ACC112 (cell line): Measurements from ENCODE around the gene C14orf93.

Experiments
- H2AFZ ChIP-seq: fragments of 200-600 bp; sonication (generic); one replicate; pipeline ENCODE4 v1.6.0; 2017; ENCODE audit warnings: antibody characterized with exemption, low read length; ENCODE audit not compliant: unreplicated experiment
- H3K27ac ChIP-seq: fragments of 200-600 bp; sonication (generic); 2 replicates; pipeline ENCODE4 v1.5.1; 2014; ENCODE audit warnings: low read depth, mild to moderate bottlenecking, antibody characterized with exemption, low read length, moderate library complexity
- H3K27me3 ChIP-seq: fragments of 200-600 bp; sonication (generic); 2 replicates; pipeline ENCODE4 v1.6.1; 2014; ENCODE audit warnings: mild to moderate bottlenecking, antibody characterized with exemption, low read length, moderate library complexity, mixed read lengths; ENCODE audit not compliant: insufficient read depth
- H3K36me3 ChIP-seq: fragments of 200-600 bp; sonication (generic); 2 replicates; pipeline ENCODE4 v1.6.1; 2016; ENCODE audit warnings: mild to moderate bottlenecking, antibody characterized with exemption, low read length, moderate library complexity, mixed read lengths; ENCODE audit not compliant: insufficient read depth
- H3K4me1 ChIP-seq: fragments of 200-600 bp; sonication (generic); one replicate; pipeline ENCODE4 v1.6.1; 2016; ENCODE audit warnings: low read length, mixed read lengths; ENCODE audit not compliant: insufficient read depth, unreplicated experiment, control insufficient read depth
- H3K4me3 ChIP-seq: fragments of 200-600 bp; sonication (generic); 2 replicates; pipeline ENCODE4 v1.5.1; 2014; ENCODE audit warnings: mild to moderate bottlenecking, low read depth, low read length
- H3K79me2 ChIP-seq: fragments of 200-600 bp; sonication (generic); one replicate; pipeline ENCODE4 v1.6.0; 2016; ENCODE audit warnings: low read length; ENCODE audit not compliant: control insufficient read depth, unreplicated experiment, insufficient read depth

C14orf93 gene

GRCh38 chr14:22978981-22979671 lies 30.8 kb downstream of the C14orf93 start:
- H3K36me3 ChIP-seq, result no peaks in the 10 kb centered on the region
- peaks cover 59% of the 10 kb centered on the region for H3K79me2 ChIP-seq
- H3K27ac ChIP-seq, result peak overlapping the region; percentile 79
- no peak overlapping the region for H2AFZ ChIP-seq
- H3K4me1 ChIP-seq, result peaks cover 54% of the 10 kb centered on the region
- no peaks in the 10 kb centered on the region for H3K27me3 ChIP-seq
- peak overlapping the region; percentile 85 for H3K4me3 ChIP-seq

- H2AFZ ChIP-seq, result no peak overlapping the region
- peaks cover 60% of the 10 kb centered on the region for H3K4me1 ChIP-seq
- H3K27ac ChIP-seq, result peak overlapping the region; percentile 79
- H3K79me2 ChIP-seq, result peaks cover 59% of the 10 kb centered on the region
- no peaks in the 10 kb centered on the region; the same call in 1 of the 2 replicates for H3K36me3 ChIP-seq
- peak overlapping the region; percentile 85 for H3K4me3 ChIP-seq
- no peaks in the 10 kb centered on the region for H3K27me3 ChIP-seq
Measured at GRCh38 chr14:22978487-22978837, 31.5 kb downstream of the C14orf93 start.

- peak overlapping the region; percentile 85 for H3K4me3 ChIP-seq
- H3K27me3 ChIP-seq, result no peaks in the 10 kb centered on the region
- H3K4me1 ChIP-seq, result peaks cover 63% of the 10 kb centered on the region
- peak overlapping the region; percentile 79 for H3K27ac ChIP-seq
- peaks cover 3% of the 10 kb centered on the region; the same call in 1 of the 2 replicates for H3K36me3 ChIP-seq
- H2AFZ ChIP-seq, result no peak overlapping the region
- peaks cover 56% of the 10 kb centered on the region for H3K79me2 ChIP-seq
Measured at GRCh38 chr14:22977684-22978486, 32.1 kb downstream of the C14orf93 start.

GRCh38 chr14:22977434-22977683 lies 32.6 kb downstream of the C14orf93 start:
- Histone ChIP-seq H3K36me3 (peaks cover 9% of the 10 kb centered on the region; the same call in 1 of the 2 replicates), H2AFZ (no peak overlapping the region), H3K27ac (peak overlapping the region; percentile 79), H3K79me2 (peaks cover 56% of the 10 kb centered on the region), H3K27me3 (no peaks in the 10 kb centered on the region), H3K4me3 (peak overlapping the region; percentile 29), H3K4me1 (peaks cover 63% of the 10 kb centered on the region)

- Histone ChIP-seq H3K27ac (peak overlapping the region; percentile 79), H2AFZ (no peak overlapping the region), H3K4me3 (peak overlapping the region; percentile 29), H3K79me2 (peaks cover 50% of the 10 kb centered on the region), H3K4me1 (peaks cover 63% of the 10 kb centered on the region), H3K27me3 (no peaks in the 10 kb centered on the region), H3K36me3 (peaks cover 12% of the 10 kb centered on the region; the same call in 1 of the 2 replicates)
Measured at GRCh38 chr14:22976620-22977433, 33.1 kb downstream of the C14orf93 start.

- peaks cover 20% of the 10 kb centered on the region; the same call in 1 of the 2 replicates for H3K36me3 ChIP-seq
- H2AFZ ChIP-seq, result no peak overlapping the region
- 0 out of 2 replicates have a peak overlapping the region, but pooled peaks have one; percentile 16 for H3K4me3 ChIP-seq
- peaks cover 61% of the 10 kb centered on the region for H3K4me1 ChIP-seq
- H3K27me3 ChIP-seq, result no peaks in the 10 kb centered on the region
- peaks cover 31% of the 10 kb centered on the region for H3K79me2 ChIP-seq
- peak overlapping the region; percentile 84 for H3K27ac ChIP-seq
Measured at GRCh38 chr14:22974530-22975313, 35.2 kb downstream of the C14orf93 start.

GRCh38 chr14:22973217-22974032 lies 36.5 kb downstream of the C14orf93 start:
- peaks cover 23% of the 10 kb centered on the region; the same call in 1 of the 2 replicates for H3K36me3 ChIP-seq
- H3K4me1 ChIP-seq, result peaks cover 48% of the 10 kb centered on the region
- no peaks in the 10 kb centered on the region for H3K27me3 ChIP-seq
- no peak overlapping the region for H3K4me3 ChIP-seq
- peak overlapping the region; percentile 84 for H3K27ac ChIP-seq
- H2AFZ ChIP-seq, result no peak overlapping the region
- peaks cover 18% of the 10 kb centered on the region for H3K79me2 ChIP-seq

- no peak overlapping the region for H3K4me3 ChIP-seq
- peaks cover 23% of the 10 kb centered on the region; the same call in 1 of the 2 replicates for H3K36me3 ChIP-seq
- no peak overlapping the region for H3K27ac ChIP-seq
- H3K4me1 ChIP-seq, result peaks cover 38% of the 10 kb centered on the region
- H2AFZ ChIP-seq, result no peak overlapping the region
- peaks cover 13% of the 10 kb centered on the region for H3K79me2 ChIP-seq
- H3K27me3 ChIP-seq, result no peaks in the 10 kb centered on the region
Measured at GRCh38 chr14:22972313-22972930, 37.5 kb downstream of the C14orf93 start.

- H3K4me1 ChIP-seq, result peaks cover 25% of the 10 kb centered on the region
- H3K36me3 ChIP-seq, result peaks cover 23% of the 10 kb centered on the region; the same call in 1 of the 2 replicates
- no peak overlapping the region for H3K27ac ChIP-seq
Measured at GRCh38 chr14:22971152-22971551, 38.8 kb downstream of the C14orf93 start.

More at GRCh38 chr14:22971152-22971551, 38.8 kb downstream of the C14orf93 start:
- Histone ChIP-seq H2AFZ (no peak overlapping the region), H3K79me2 (peaks cover under 1% of the 10 kb centered on the region), H3K4me3 (no peak overlapping the region), H3K27me3 (no peaks in the 10 kb centered on the region)
